Stimulated activated CD4-positive, alpha-beta T cell treated with anti-CD3 and anti-CD28 coated beads, TNF-alpha, amount 100 ng/mL, for 48 hours (primary cell): ENCODE data around the gene MSTN.
A peak's percentile ranks its signal among the peaks of the same experiment; 100 is the strongest.

ENCODE experiments used
- DNase-seq, 3 donors: peaks; one replicate each; pipeline ENCODE4 v3.0.0-alpha.2; 2020; ENCODE audit warnings: low read depth in 3 of 3

MSTN gene

DNA sequence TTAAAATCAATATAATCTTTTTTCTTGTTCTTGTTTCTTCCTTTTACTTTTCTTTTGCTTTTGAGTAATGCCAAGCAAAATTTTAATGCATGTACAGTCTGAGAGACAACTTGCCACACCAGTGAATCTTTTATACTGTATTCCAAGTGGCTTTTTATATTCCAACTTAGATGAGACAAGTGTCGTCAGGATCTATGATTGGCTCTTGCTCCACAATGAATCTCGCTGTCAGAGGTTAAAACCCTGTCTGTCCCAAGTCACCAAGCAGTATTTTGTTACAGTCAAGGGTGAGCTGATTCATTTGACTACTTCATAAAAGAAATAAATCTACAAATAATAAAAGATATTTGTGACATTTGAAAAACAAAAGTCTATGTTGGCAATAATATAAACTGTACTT, at the start of gene MSTN:
TSS of gene MSTN (minus strand) at position 129 of the 400 bp plus-strand sequence. CDS start 133 bp downstream, outside the sequence.
- no peak for DNase-seq

- DNase-seq: no peak
Observed at GRCh38 chr2:190111166-190111565, 48.6 kb upstream of the MSTN start.

DNA sequence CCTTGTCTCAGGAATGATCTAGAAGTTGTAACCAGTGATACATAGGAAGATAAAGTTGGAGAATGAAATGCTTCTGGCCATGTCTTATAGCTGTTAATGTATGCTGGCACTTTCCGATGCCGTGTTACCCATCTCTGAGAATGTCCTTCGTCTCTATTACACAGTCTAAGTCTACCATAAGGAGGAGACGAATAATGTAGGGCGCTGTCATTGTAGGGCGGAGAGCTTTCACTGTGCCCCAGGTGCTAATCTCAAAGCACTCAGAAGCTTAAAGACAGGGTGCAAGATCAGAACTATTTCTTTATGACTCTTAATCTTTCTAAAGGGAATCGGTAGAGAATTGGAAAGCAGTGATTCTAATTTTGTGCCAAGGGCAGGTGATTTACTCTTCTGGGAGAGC, 48.2 kb upstream of the MSTN start:
- no peak for DNase-seq

GRCh38 chr2:190110131-190110530, 47.6 kb upstream of the MSTN start:
- no peak for DNase-seq

GRCh38 chr2:190107409-190107808, 44.9 kb upstream of the MSTN start:
- no peak for DNase-seq

DNA sequence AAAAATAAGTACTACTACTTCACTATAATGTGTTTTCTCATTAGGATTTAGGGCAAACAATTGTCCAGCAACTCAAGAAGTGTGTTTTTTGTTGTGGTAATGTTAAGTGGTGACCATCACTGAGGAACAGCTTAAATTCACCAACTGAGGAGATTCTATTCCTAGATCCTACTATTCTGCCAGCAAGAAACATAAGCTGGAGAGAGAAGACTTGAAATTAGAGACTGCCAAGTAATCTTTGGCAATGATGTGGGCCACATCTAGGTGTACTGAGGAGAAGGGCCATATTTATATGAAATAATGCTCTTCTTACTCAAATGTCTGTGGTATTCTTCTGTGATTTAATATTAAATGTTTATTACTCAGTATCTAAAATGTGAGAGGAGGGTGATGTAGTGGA, 44.3 kb upstream of the MSTN start:
- DNase-seq: no peak

- no peak for DNase-seq
Observed at GRCh38 chr2:190105554-190105953, 43.0 kb upstream of the MSTN start.

DNA sequence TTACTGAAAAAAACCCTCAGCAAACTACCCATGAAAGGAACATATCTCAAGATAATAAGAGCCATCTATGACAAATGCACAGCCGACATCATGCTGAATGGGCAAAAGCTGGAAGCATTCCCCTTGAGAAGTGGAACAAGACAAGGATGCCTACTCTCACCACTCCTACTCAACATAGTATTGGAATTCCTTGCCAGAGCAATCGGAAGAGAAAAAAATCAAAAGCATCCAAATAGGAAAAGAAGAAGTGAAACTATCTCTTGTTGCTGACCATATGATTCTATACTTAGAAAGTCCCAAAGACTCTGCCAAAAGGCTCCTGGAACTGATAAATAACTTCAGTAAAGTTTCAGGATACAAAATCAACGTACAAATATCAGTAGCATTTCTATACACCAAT, 40.6 kb upstream of the MSTN start:
- no peak for DNase-seq

GRCh38 chr2:190099890-190100697, 37.6 kb upstream of the MSTN start:
- DNase-seq: no peak

DNA sequence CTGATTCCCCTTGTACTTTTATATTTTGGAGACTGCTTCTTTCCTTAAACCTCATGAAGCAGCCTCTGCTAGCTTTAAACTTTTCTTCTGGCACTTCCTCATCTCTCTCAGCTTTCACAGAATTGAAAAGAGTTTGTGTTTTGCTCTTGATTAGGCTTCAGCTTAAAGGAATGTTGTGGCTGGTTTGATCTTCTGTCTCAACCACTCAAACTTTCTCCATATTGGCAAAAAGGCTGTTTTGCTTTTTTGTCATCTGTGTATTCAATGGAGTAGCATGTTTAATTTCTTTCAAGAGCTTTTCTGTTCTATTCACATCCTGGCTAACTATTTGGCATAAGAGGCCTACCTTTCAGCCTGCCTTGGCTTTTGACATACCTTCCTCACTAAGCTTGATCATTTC, 36.3 kb upstream of the MSTN start:
- DNase-seq: no peak

DNA sequence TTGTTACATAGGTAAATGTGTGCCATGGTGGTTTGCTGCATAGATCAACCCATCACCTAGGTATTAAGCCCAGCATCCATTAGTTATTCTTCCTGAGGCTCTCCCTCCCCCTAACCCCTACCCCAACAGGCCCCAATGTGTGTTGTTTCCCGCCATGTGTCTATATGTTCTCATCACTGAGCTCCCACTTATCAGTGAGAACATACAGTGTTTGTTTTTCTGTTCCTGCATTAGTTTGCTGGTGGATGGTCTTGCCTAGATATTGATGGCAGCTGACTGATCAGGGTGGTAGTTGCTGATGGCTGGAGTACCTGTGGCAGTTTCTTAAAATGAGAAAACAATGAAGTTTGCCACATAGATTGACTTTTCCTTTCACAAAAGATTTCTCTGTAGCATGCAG, 34.6 kb upstream of the MSTN start:
- no peak for DNase-seq

DNA sequence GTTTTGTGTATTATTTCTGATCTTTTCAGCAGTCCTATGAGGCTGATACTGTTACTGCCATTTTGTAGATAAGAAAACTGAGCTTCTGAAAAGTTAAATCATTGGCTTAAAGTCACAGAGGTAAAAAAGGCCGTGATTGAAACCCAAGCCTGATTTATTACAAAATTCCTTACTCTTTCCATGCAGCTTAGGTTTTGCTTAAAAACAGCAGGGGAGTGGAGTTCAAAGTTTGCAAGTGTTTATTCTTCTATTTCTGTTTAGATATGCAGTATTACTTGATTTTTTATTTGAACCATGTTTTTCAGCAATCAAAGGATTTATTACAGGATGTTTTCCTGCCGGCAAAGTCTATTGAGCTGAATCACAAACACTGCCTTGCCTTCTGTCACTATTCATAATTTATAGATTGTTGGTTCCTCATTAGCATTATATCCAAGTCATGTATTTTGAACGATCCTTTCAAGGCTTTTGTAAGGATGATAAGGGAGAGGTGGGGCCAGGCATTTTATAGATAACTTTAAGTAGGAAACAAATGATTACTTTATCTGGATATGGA, 31.9 kb upstream of the MSTN start:
- DNase-seq: no peak

GRCh38 chr2:190093793-190094192, 31.3 kb upstream of the MSTN start:
- DNase-seq: no peak

DNA sequence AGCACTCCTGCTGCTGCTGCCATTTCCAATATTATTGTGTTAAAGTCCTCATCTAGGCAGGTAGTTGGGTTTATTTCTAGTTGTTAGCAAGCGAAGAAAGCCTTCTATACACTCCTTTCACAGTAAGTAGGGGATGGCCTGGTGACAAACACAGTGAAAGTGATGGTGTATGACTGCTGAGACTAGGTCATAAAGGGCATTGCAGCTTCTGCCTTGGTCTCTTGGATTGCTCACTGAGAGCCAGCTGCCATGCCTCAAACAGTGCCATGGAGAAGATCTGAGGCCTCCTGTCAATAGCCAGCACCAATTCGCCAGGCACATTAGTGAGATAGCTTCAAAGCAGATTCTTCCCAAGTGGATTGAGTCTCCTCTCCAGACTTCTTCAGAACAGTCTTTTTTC, 27.6 kb upstream of the MSTN start:
- DNase-seq: no peak

GRCh38 chr2:190088917-190089316, 26.4 kb upstream of the MSTN start:
- peak in 2 of 3 donors; percentile 16 to 36 for DNase-seq

DNA sequence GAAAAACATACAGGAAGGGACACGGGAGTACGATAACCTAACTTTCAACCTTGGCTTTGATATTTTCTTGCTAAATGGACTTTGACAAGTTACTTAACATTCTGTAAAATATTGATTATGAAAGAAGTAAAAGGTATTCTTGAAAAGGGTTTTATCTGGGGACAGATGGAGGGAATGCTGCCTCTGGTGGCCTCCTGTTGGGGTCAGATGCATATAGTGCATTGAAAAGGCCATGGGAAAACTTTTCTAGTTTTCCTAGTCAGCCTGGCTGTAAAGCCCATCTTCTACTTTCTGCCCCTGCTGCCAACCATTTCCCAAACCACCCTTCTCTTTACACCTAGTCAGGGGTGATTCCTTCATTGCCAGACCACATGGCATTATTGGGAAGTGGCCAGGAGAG, 22.2 kb upstream of the MSTN start:
- DNase-seq: no peak

GRCh38 chr2:190082118-190082517, 19.6 kb upstream of the MSTN start:
- DNase-seq: no peak

GRCh38 chr2:190080527-190081049, 18.1 kb upstream of the MSTN start:
- no peak for DNase-seq

- DNase-seq: no peak
Observed at GRCh38 chr2:190079160-190079559, 16.6 kb upstream of the MSTN start.

GRCh38 chr2:190075623-190076022, 13.1 kb upstream of the MSTN start:
- no peak for DNase-seq

DNA sequence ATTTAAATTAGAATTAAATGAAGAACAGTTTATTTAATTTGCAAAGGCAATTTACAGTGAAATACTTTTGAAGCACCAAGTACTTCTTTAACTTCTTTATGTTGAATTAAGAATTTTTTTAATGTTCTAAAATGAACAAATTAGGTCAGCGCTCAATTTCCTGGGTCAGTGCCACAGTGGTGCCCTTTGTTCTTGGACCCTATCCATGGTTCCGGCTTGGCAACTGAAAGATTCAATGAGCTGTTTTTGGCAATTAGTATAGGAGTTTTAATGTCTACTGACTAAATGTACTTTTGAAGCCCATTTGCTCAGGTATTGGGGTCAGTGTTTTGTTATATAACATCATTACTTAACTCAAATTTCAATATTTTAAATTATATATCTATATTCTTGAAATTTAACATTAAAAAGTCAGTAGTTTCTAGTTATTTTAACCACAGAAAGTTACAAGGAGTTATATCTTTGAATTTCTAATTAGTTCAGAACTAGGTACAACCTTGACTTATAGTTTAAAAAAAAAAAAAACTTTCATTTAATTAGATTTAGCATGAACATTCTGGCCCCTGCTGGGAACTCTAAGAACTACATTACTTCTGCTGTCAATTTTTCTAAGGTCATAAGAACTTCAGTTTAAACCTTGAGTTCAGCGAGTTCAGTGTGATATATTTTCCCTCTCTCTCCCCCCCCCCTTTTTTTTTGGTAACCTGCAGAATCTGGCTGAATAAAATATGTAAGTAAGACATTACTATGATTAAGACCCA, 7.6 kb upstream of the MSTN start:
- DNase-seq: peak in 1 of 3 donors; percentile 6

DNA sequence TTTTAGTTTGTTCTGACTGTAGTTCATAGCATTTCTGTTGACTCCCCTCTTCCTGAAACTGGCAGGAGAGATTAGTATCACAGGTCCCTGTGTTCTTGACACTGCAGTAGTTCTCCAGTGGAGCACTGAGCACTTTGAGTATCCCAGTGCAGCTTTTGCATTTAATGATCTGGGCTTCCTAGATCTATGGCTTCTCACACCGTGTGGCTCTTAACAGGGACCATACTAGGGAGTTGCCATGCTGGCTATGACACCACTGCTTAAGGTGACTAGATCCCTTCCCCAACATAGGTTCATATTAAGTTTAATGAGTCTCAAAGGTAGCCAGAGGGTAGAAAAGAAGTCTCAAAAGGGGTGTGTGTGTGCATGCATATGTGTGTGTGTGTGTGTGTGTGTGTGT, 6.2 kb upstream of the MSTN start:
- no peak for DNase-seq

- no peak for DNase-seq
Observed at GRCh38 chr2:190065839-190066238, 3.3 kb upstream of the MSTN start.
